ENCODE results near the gene POFUT1. TPM values are rescaled to one million over a fixed set of nuclear protein-coding genes. Genes with fewer than 3 reads are reported as not detected.

Gene POFUT1
- total RNA-seq, 4 donors from 2014 or later = 22.8 to 39.9 (median 31.4) TPM

GRCh38 chr20:32183947-32184635, 23.6 kb upstream of the POFUT1 start:
- TF ChIP-seq, protein P1, sequence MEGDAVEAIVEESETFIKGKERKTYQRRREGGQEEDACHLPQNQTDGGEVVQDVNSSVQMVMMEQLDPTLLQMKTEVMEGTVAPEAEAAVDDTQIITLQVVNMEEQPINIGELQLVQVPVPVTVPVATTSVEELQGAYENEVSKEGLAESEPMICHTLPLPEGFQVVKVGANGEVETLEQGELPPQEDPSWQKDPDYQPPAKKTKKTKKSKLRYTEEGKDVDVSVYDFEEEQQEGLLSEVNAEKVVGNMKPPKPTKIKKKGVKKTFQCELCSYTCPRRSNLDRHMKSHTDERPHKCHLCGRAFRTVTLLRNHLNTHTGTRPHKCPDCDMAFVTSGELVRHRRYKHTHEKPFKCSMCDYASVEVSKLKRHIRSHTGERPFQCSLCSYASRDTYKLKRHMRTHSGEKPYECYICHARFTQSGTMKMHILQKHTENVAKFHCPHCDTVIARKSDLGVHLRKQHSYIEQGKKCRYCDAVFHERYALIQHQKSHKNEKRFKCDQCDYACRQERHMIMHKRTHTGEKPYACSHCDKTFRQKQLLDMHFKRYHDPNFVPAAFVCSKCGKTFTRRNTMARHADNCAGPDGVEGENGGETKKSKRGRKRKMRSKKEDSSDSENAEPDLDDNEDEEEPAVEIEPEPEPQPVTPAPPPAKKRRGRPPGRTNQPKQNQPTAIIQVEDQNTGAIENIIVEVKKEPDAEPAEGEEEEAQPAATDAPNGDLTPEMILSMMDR (IDR thresholded peaks at IDR 0.05; ENCODE audit: low read depth) = no peak

GRCh38 chr20:32184961-32185603, 22.6 kb upstream of the POFUT1 start:
- TF ChIP-seq, protein P1 (IDR thresholded peaks at IDR 0.05; ENCODE audit: low read depth) = no peak

GRCh38 chr20:32186506-32186905, 21.2 kb upstream of the POFUT1 start:
- TF ChIP-seq, protein P1 (IDR thresholded peaks at IDR 0.05; ENCODE audit: low read depth) = no peak

- TF ChIP-seq, protein P1 (IDR thresholded peaks at IDR 0.05; ENCODE audit: low read depth) = no peak
Measured at GRCh38 chr20:32188376-32189122, 19.1 kb upstream of the POFUT1 start.

GRCh38 chr20:32189123-32189410, 18.6 kb upstream of the POFUT1 start:
- TF ChIP-seq, protein P1 (IDR thresholded peaks at IDR 0.05; ENCODE audit: low read depth) = no peak

DNA sequence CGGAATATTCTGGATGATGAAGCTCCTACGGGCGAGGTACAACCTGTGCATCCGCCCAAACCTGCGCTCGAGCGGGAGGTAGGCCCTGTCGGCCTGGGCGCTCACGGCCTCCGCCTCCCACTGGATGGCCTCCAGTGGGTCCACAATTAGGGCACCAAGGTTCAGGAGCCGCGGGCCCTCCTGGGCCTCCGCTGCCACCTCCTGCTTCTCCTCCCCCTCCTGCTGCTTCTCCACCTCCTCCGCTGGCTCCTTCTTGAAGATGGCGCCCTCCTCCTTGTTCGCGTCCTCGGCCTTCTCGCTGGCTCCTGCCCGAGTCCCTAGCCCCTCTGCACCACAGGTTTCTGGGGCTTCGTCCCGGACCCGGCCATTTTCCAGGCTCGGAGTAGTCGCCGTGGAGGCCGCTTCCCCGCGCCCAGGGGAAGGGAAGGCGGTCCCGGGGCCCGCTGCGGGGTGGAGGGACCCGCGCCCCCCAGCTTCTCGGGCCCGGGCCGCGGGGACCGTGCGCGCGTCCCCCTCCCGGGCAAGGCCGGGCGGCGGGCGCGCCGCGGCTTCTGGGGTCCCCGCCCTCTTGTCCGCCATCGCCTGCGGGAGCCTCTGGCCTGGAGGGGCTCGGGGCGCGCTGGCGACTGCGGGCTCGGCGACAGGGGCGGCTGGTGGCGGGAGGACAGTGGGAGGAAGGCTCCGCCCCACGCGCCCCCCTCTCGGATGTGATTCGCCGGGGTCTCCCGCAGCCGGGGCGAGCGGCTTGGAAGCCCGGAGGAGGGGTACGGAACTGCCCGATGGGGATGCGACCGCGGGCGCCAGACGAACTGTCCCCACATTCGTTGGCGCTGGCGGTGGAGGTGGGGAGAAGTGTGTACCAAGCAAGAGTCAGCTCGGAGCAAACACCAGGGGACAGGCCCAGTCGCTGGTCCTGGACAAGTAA, 17.7 kb upstream of the POFUT1 start:
- TF ChIP-seq, protein P1 (IDR thresholded peaks at IDR 0.05; ENCODE audit: low read depth) = no peak
